ENCODE results near the gene PYROXD2. TPM values are rescaled to one million over a fixed set of nuclear protein-coding genes. Genes with fewer than 3 reads are reported as not detected.

PYROXD2 gene
- total and polyA plus RNA-seq, 2 experiments from 2014 or later, result 1.3 to 2.6 TPM

DNA sequence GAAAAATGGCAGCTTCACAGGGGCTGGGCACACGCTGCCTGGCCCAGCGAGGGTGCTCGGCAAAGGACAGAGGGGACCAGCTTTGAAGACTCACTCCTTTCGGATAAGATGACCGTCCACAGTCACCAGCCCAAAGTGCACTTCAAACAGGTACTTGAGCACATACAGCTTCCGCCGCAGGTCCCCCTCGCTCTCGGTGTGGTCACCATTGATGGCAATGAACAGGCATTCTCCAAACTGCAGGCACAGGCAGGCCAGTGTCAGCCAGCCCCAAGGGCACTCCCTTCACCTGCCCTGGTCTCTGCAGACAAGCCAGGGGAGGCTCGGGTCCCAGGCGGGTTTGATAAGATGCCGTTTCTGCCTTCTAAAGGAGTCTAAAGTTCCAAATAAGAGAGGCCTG, 20.2 kb upstream of the PYROXD2 start:
- no peak for DNase-seq (ENCODE audit: low spot score)
- H4K20me1 ChIP-seq (replicated peaks; ENCODE audit: insufficient read depth), result 0 out of 2 replicates have a peak, but pooled peaks cover 3% of the 10 kb centered on the region
- H3K9me2 ChIP-seq (ENCODE audit: insufficient read depth), result no peaks in the 10 kb centered on the region
- H3K4me2 ChIP-seq, result no peak overlapping the region
- no peak overlapping the region for H3K27ac ChIP-seq (ENCODE audit: low read depth)
- H3K4me1 ChIP-seq (ENCODE audit: insufficient read depth), result no peaks in the 10 kb centered on the region
- H3K4me3 ChIP-seq, result no peak overlapping the region
- Mint-ChIP-seq H3K9me3 (peaks cover 45% of the 10 kb centered on the region), H3K27ac (no peak overlapping the region), H3K27me3 (ENCODE audit: insufficient read depth, low read depth, poor library complexity) (peaks cover 5% of the 10 kb centered on the region), H3K4me1 (peaks cover 6% of the 10 kb centered on the region; the same call in 2 of the 3 replicates), H3K4me3 (no peak overlapping the region), H3K36me3 (ENCODE audit: low read depth) (peaks cover 94% of the 10 kb centered on the region)
- H3F3A ChIP-seq (replicated peaks; ENCODE audit: low read depth), result no peaks in the 10 kb centered on the region
- no peak for ATAC-seq
- no peaks in the 10 kb centered on the region for H3K79me2 ChIP-seq (replicated peaks; ENCODE audit: insufficient read depth)
- H2AFZ ChIP-seq, result no peak overlapping the region
- no peaks in the 10 kb centered on the region for H3K27me3 ChIP-seq (ENCODE audit: insufficient read depth)
- peaks cover 23% of the 10 kb centered on the region for H3K36me3 ChIP-seq (ENCODE audit: insufficient read depth)
- no peak for TF ChIP-seq NANOG (IDR thresholded peaks at IDR 0.05; ENCODE audit: borderline replicate concordance)
- TF ChIP-seq EZH2phosphoT487 (IDR thresholded peaks at IDR 0.05; ENCODE audit: unreplicated experiment), result no peak
- TF ChIP-seq, protein P1, sequence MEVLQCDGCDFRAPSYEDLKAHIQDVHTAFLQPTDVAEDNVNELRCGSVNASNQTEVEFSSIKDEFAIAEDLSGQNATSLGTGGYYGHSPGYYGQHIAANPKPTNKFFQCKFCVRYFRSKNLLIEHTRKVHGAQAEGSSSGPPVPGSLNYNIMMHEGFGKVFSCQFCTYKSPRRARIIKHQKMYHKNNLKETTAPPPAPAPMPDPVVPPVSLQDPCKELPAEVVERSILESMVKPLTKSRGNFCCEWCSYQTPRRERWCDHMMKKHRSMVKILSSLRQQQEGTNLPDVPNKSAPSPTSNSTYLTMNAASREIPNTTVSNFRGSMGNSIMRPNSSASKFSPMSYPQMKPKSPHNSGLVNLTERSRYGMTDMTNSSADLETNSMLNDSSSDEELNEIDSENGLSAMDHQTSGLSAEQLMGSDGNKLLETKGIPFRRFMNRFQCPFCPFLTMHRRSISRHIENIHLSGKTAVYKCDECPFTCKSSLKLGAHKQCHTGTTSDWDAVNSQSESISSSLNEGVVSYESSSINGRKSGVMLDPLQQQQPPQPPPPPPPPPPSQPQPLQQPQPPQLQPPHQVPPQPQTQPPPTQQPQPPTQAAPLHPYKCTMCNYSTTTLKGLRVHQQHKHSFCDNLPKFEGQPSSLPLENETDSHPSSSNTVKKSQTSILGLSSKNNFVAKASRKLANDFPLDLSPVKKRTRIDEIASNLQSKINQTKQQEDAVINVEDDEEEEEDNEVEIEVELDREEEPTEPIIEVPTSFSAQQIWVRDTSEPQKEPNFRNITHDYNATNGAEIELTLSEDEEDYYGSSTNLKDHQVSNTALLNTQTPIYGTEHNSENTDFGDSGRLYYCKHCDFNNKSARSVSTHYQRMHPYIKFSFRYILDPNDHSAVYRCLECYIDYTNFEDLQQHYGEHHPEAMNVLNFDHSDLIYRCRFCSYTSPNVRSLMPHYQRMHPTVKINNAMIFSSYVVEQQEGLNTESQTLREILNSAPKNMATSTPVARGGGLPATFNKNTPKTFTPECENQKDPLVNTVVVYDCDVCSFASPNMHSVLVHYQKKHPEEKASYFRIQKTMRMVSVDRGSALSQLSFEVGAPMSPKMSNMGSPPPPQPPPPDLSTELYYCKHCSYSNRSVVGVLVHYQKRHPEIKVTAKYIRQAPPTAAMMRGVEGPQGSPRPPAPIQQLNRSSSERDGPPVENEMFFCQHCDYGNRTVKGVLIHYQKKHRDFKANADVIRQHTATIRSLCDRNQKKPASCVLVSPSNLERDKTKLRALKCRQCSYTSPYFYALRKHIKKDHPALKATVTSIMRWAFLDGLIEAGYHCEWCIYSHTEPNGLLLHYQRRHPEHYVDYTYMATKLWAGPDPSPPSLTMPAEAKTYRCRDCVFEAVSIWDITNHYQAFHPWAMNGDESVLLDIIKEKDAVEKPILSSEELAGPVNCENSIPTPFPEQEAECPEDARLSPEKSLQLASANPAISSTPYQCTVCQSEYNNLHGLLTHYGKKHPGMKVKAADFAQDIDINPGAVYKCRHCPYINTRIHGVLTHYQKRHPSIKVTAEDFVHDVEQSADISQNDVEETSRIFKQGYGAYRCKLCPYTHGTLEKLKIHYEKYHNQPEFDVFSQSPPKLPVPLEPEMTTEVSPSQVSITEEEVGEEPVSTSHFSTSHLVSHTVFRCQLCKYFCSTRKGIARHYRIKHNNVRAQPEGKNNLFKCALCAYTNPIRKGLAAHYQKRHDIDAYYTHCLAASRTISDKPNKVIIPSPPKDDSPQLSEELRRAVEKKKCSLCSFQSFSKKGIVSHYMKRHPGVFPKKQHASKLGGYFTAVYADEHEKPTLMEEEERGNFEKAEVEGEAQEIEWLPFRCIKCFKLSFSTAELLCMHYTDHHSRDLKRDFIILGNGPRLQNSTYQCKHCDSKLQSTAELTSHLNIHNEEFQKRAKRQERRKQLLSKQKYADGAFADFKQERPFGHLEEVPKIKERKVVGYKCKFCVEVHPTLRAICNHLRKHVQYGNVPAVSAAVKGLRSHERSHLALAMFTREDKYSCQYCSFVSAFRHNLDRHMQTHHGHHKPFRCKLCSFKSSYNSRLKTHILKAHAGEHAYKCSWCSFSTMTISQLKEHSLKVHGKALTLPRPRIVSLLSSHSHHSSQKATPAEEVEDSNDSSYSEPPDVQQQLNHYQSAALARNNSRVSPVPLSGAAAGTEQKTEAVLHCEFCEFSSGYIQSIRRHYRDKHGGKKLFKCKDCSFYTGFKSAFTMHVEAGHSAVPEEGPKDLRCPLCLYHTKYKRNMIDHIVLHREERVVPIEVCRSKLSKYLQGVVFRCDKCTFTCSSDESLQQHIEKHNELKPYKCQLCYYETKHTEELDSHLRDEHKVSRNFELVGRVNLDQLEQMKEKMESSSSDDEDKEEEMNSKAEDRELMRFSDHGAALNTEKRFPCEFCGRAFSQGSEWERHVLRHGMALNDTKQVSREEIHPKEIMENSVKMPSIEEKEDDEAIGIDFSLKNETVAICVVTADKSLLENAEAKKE (CRISPR knock-in tag; IDR thresholded peaks at IDR 0.05), result no peak
- no peak for TF ChIP-seq CREB1 (CRISPR knock-in tag; IDR thresholded peaks at IDR 0.05; ENCODE audit: low read depth)
- no peak for TF ChIP-seq ZNF331 (CRISPR knock-in tag; IDR thresholded peaks at IDR 0.05; ENCODE audit: low read depth)
- no peak for TF ChIP-seq ZNF114 (CRISPR knock-in tag; IDR thresholded peaks at IDR 0.05)
- TF ChIP-seq, protein P2, sequence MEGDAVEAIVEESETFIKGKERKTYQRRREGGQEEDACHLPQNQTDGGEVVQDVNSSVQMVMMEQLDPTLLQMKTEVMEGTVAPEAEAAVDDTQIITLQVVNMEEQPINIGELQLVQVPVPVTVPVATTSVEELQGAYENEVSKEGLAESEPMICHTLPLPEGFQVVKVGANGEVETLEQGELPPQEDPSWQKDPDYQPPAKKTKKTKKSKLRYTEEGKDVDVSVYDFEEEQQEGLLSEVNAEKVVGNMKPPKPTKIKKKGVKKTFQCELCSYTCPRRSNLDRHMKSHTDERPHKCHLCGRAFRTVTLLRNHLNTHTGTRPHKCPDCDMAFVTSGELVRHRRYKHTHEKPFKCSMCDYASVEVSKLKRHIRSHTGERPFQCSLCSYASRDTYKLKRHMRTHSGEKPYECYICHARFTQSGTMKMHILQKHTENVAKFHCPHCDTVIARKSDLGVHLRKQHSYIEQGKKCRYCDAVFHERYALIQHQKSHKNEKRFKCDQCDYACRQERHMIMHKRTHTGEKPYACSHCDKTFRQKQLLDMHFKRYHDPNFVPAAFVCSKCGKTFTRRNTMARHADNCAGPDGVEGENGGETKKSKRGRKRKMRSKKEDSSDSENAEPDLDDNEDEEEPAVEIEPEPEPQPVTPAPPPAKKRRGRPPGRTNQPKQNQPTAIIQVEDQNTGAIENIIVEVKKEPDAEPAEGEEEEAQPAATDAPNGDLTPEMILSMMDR (conservative IDR thresholded peaks at IDR 0.05; ENCODE audit: low read depth in 2 of 2), result no peak
- no peak for TF ChIP-seq STAT1 (IDR thresholded peaks at IDR 0.05; ENCODE audit: unreplicated experiment)
- no peak for TF ChIP-seq EZH2 (IDR thresholded peaks at IDR 0.05; ENCODE audit: low read depth, unreplicated experiment)
- TF ChIP-seq POLR2AphosphoS5 (IDR thresholded peaks at IDR 0.05; ENCODE audit: low read depth), result no peak
- TF ChIP-seq, protein P3, sequence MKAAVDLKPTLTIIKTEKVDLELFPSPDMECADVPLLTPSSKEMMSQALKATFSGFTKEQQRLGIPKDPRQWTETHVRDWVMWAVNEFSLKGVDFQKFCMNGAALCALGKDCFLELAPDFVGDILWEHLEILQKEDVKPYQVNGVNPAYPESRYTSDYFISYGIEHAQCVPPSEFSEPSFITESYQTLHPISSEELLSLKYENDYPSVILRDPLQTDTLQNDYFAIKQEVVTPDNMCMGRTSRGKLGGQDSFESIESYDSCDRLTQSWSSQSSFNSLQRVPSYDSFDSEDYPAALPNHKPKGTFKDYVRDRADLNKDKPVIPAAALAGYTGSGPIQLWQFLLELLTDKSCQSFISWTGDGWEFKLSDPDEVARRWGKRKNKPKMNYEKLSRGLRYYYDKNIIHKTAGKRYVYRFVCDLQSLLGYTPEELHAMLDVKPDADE (IDR thresholded peaks at IDR 0.05), result no peak
- TF ChIP-seq JUNB (IDR thresholded peaks at IDR 0.05; ENCODE audit: unreplicated experiment), result no peak
- TF ChIP-seq, protein P4, sequence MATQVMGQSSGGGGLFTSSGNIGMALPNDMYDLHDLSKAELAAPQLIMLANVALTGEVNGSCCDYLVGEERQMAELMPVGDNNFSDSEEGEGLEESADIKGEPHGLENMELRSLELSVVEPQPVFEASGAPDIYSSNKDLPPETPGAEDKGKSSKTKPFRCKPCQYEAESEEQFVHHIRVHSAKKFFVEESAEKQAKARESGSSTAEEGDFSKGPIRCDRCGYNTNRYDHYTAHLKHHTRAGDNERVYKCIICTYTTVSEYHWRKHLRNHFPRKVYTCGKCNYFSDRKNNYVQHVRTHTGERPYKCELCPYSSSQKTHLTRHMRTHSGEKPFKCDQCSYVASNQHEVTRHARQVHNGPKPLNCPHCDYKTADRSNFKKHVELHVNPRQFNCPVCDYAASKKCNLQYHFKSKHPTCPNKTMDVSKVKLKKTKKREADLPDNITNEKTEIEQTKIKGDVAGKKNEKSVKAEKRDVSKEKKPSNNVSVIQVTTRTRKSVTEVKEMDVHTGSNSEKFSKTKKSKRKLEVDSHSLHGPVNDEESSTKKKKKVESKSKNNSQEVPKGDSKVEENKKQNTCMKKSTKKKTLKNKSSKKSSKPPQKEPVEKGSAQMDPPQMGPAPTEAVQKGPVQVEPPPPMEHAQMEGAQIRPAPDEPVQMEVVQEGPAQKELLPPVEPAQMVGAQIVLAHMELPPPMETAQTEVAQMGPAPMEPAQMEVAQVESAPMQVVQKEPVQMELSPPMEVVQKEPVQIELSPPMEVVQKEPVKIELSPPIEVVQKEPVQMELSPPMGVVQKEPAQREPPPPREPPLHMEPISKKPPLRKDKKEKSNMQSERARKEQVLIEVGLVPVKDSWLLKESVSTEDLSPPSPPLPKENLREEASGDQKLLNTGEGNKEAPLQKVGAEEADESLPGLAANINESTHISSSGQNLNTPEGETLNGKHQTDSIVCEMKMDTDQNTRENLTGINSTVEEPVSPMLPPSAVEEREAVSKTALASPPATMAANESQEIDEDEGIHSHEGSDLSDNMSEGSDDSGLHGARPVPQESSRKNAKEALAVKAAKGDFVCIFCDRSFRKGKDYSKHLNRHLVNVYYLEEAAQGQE (IDR thresholded peaks at IDR 0.05; ENCODE audit: unreplicated experiment), result no peak
